ENCODE results near the gene PLEKHM1. TPM values are rescaled to one million over a fixed set of nuclear protein-coding genes. Genes with fewer than 3 reads are reported as not detected.
A peak's percentile ranks its signal among the peaks of the same experiment; 100 is the strongest.

The PLEKHM1 gene
- total RNA-seq, 2 donors from 2014 or later, result 22.9 to 33.7 TPM

- Mint-ChIP-seq H3K9me3 (no peaks in the 10 kb centered on the region), H3K36me3 (no peaks in the 10 kb centered on the region), H3K27ac (no peak overlapping the region)
- ATAC-seq (no peak), DNase-seq (ENCODE audit: low spot score in 2 of 2) (no peak)
These were observed 65.8 kb downstream of the PLEKHM1 start for GRCh38 chr17:45424769-45425124.

GRCh38 chr17:45423975-45424335, 66.6 kb downstream of the PLEKHM1 start:
- Mint-ChIP-seq H3K9me3 (no peaks in the 10 kb centered on the region), H3K36me3 (no peaks in the 10 kb centered on the region), H3K27ac (no peak overlapping the region)
- no peak for ATAC-seq
- DNase-seq (ENCODE audit: low spot score in 2 of 2), result no peak

GRCh38 chr17:45423304-45423974, 67.1 kb downstream of the PLEKHM1 start:
- Mint-ChIP-seq H3K27ac (no peak overlapping the region), H3K9me3 (no peaks in the 10 kb centered on the region), H3K36me3 (no peaks in the 10 kb centered on the region)
- no peak for DNase-seq (ENCODE audit: low spot score in 2 of 2)
- ATAC-seq, result no peak

- Mint-ChIP-seq H3K9me3 (no peaks in the 10 kb centered on the region), H3K36me3 (peaks cover 1 to 2% of the 10 kb centered on the region in 2 donors), H3K27ac (peak overlapping the region in 1 of 2 donors; percentile 7)
- no peak for ATAC-seq
- DNase-seq (ENCODE audit: low spot score in 2 of 2), result no peak
These were observed 75.3 kb downstream of the PLEKHM1 start for GRCh38 chr17:45414990-45415881.

- no peaks in the 10 kb centered on the region for H3K9me3 Mint-ChIP-seq
- DNase-seq (ENCODE audit: low spot score in 2 of 2) (no peak), ATAC-seq (no peak)
- peaks cover 13 to 15% of the 10 kb centered on the region in 2 donors for H3K36me3 Mint-ChIP-seq
- no peak overlapping the region for H3K27ac Mint-ChIP-seq
These were observed 77.0 kb downstream of the PLEKHM1 start for GRCh38 chr17:45413498-45413923.

- peaks cover 15 to 21% of the 10 kb centered on the region in 2 donors for H3K36me3 Mint-ChIP-seq
- ATAC-seq (no peak), DNase-seq (ENCODE audit: low spot score in 2 of 2) (no peak)
- no peaks in the 10 kb centered on the region for H3K9me3 Mint-ChIP-seq
- H3K27ac Mint-ChIP-seq, result peak overlapping the region; percentile 99 to 100
These were observed 79.0 kb downstream of the PLEKHM1 start for GRCh38 chr17:45411348-45412105.

- Mint-ChIP-seq H3K9me3 (no peaks in the 10 kb centered on the region), H3K36me3 (peaks cover 15 to 21% of the 10 kb centered on the region in 2 donors), H3K27ac (peak overlapping the region; percentile 99 to 100)
- DNase-seq (ENCODE audit: low spot score in 2 of 2) (peak in 1 of 2 donors; percentile 59), ATAC-seq (peak; percentile 74 to 86)
These were observed 80.1 kb downstream of the PLEKHM1 start for GRCh38 chr17:45410144-45411091.

GRCh38 chr17:45409659-45410076, 80.9 kb downstream of the PLEKHM1 start:
- DNase-seq (ENCODE audit: low spot score in 2 of 2) (no peak), ATAC-seq (peak; percentile 45 to 62)
- H3K27ac Mint-ChIP-seq, result peak overlapping the region; percentile 99 to 100
- H3K36me3 Mint-ChIP-seq, result peaks cover 15 to 21% of the 10 kb centered on the region in 2 donors
- no peaks in the 10 kb centered on the region for H3K9me3 Mint-ChIP-seq

GRCh38 chr17:45408611-45409421, 81.7 kb downstream of the PLEKHM1 start:
- Mint-ChIP-seq H3K9me3 (no peaks in the 10 kb centered on the region), H3K36me3 (peaks cover 19 to 21% of the 10 kb centered on the region in 2 donors), H3K27ac (peak overlapping the region; percentile 99 to 100)
- no peak for DNase-seq (ENCODE audit: low spot score in 2 of 2)
- no peak for ATAC-seq

- ATAC-seq, result no peak
- H3K9me3 Mint-ChIP-seq, result no peaks in the 10 kb centered on the region
- H3K36me3 Mint-ChIP-seq, result peaks cover 19 to 21% of the 10 kb centered on the region in 2 donors
- no peak for DNase-seq (ENCODE audit: low spot score in 2 of 2)
- H3K27ac Mint-ChIP-seq, result peak overlapping the region in 1 of 2 donors; percentile 20
These were observed 84.4 kb downstream of the PLEKHM1 start for GRCh38 chr17:45406107-45406506.

GRCh38 chr17:45405250-45406086, 85.1 kb downstream of the PLEKHM1 start:
- peak overlapping the region in 1 of 2 donors; percentile 35 for H3K27ac Mint-ChIP-seq
- ATAC-seq (no peak), DNase-seq (ENCODE audit: low spot score in 2 of 2) (no peak)
- peaks cover 19 to 21% of the 10 kb centered on the region in 2 donors for H3K36me3 Mint-ChIP-seq
- H3K9me3 Mint-ChIP-seq, result no peaks in the 10 kb centered on the region

- Mint-ChIP-seq H3K9me3 (no peaks in the 10 kb centered on the region), H3K36me3 (peaks cover 14 to 16% of the 10 kb centered on the region in 2 donors), H3K27ac (peak overlapping the region in 1 of 2 donors; percentile 35)
- ATAC-seq (no peak), DNase-seq (ENCODE audit: low spot score in 2 of 2) (no peak)
These were observed 85.7 kb downstream of the PLEKHM1 start for GRCh38 chr17:45404870-45405249.

GRCh38 chr17:45403906-45404490, 86.5 kb downstream of the PLEKHM1 start:
- H3K9me3 Mint-ChIP-seq, result no peaks in the 10 kb centered on the region
- ATAC-seq (no peak), DNase-seq (ENCODE audit: low spot score in 2 of 2) (no peak)
- peak overlapping the region; percentile 35 to 44 for H3K27ac Mint-ChIP-seq
- peaks cover 8 to 14% of the 10 kb centered on the region in 2 donors for H3K36me3 Mint-ChIP-seq

- DNase-seq (ENCODE audit: low spot score in 2 of 2) (no peak), ATAC-seq (no peak)
- Mint-ChIP-seq H3K36me3 (peaks cover 3 to 4% of the 10 kb centered on the region in 2 donors), H3K9me3 (no peaks in the 10 kb centered on the region), H3K27ac (no peak overlapping the region)
These were observed 87.6 kb downstream of the PLEKHM1 start for GRCh38 chr17:45402916-45403315.

Data from activated naive CD4-positive, alpha-beta T cell treated with anti-CD3 and anti-CD28 coated beads, Interleukin-2, amount 50 U/mL, for 72 hours (primary cell).